ENCODE results near the gene ZNF77. TPM values are rescaled to one million over a fixed set of nuclear protein-coding genes. Genes with fewer than 3 reads are reported as not detected.

Gene ZNF77
- total RNA-seq, 1 donor from 2014 or later, result 4.2 TPM

GRCh38 chr19:2960120-2960519, 15.3 kb upstream of the ZNF77 start:
- TF ChIP-seq CTCF (IDR thresholded peaks at IDR 0.05), result no peak

GRCh38 chr19:2957160-2957559, 12.4 kb upstream of the ZNF77 start:
- intact Hi-C loops (cut with DNase I), result no loop called here
- peaks cover 2% of the 10 kb centered on the region for H3K4me1 ChIP-seq
- ATAC-seq (no peak), DNase-seq (no peak)
- H3K36me3 ChIP-seq, result no peaks in the 10 kb centered on the region
- H3K27ac ChIP-seq, result no peak overlapping the region
- no peaks in the 10 kb centered on the region for H3K27me3 ChIP-seq
- no peaks in the 10 kb centered on the region for H3K9me3 ChIP-seq
- no peak for TF ChIP-seq CTCF (IDR thresholded peaks at IDR 0.05)
- H3K4me3 ChIP-seq, result no peak overlapping the region

More at GRCh38 chr19:2960120-2960519, 15.3 kb upstream of the ZNF77 start:
- DNase-seq (no peak), ATAC-seq (no peak)
- Histone ChIP-seq H3K9me3 (no peaks in the 10 kb centered on the region), H3K27ac (no peak overlapping the region), H3K4me3 (no peak overlapping the region), H3K27me3 (no peaks in the 10 kb centered on the region), H3K36me3 (no peaks in the 10 kb centered on the region), H3K4me1 (peaks cover 3% of the 10 kb centered on the region)
- intact Hi-C loops (cut with DNase I), result loop anchor here (5.0 kb wide), 1 partner anchor 202 kb away; no protein-coding TSS in a partner anchor

- peak; percentile 77 for DNase-seq
- Histone ChIP-seq H3K9me3 (no peaks in the 10 kb centered on the region), H3K36me3 (no peaks in the 10 kb centered on the region), H3K27me3 (no peaks in the 10 kb centered on the region), H3K4me1 (peaks cover 20% of the 10 kb centered on the region), H3K27ac (peak overlapping the region; percentile 81), H3K4me3 (peak overlapping the region; percentile 29)
- intact Hi-C loops (cut with DNase I), result no loop called here
- peak; percentile 42 for ATAC-seq
- peak; percentile 21 for TF ChIP-seq CTCF (IDR thresholded peaks at IDR 0.05)
Observed at GRCh38 chr19:2952953-2953481, 8.2 kb upstream of the ZNF77 start.

- Histone ChIP-seq H3K9me3 (no peaks in the 10 kb centered on the region), H3K4me1 (peaks cover 23% of the 10 kb centered on the region), H3K4me3 (peak overlapping the region; percentile 69), H3K27me3 (no peaks in the 10 kb centered on the region), H3K27ac (peak overlapping the region; percentile 90), H3K36me3 (no peaks in the 10 kb centered on the region)
- intact Hi-C loops (cut with DNase I), result no loop called here
- DNase-seq, result peak; percentile 100
- TF ChIP-seq CTCF (IDR thresholded peaks at IDR 0.05), result no peak
- ATAC-seq, result peak; percentile 97
Observed at GRCh38 chr19:2950286-2951124, 5.7 kb upstream of the ZNF77 start.

GRCh38 chr19:2949939-2950285, 5.1 kb upstream of the ZNF77 start:
- Histone ChIP-seq H3K36me3 (no peaks in the 10 kb centered on the region), H3K27ac (peak overlapping the region; percentile 90), H3K9me3 (no peaks in the 10 kb centered on the region), H3K4me1 (peaks cover 25% of the 10 kb centered on the region), H3K27me3 (no peaks in the 10 kb centered on the region), H3K4me3 (peak overlapping the region; percentile 69)
- ATAC-seq (peak; percentile 12), DNase-seq (no peak)
- intact Hi-C loops (cut with DNase I), result no loop called here
- TF ChIP-seq CTCF (IDR thresholded peaks at IDR 0.05), result no peak

Measured in upper lobe of right lung (tissue), 1 donor.